NCI-H82 (cell line): ENCODE data around the gene BSDC1.
"Not testable (repeated sequence)": the region's sequence is repeated elsewhere in the genome, so short reads cannot be mapped to it uniquely, and the experiment has no call there.

Experiments
- DNase-seq: peaks from one replicate; lab custom pipeline; 2025; lab: John Stamatoyannopoulos, UW

BSDC1 gene

DNA sequence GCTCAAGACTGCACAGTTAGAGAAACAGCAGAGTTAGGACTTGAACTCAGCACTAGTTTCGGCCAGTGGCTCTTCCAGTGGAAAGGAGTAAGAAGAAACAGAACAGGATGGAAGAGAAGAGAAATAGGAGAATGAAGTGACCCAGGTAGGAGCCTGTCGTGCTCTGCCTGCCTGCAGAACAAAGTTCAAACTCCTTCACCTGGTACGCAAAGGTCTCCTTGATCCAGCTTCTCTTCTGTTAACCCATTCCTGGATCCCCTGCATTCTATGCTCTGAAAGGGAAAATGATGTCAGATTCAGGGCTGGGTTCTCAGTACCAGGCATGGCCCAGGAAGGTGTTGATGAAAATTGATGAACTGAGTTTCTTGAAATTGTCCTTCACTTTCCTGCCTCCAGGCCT, 35.8 kb downstream of the BSDC1 start:
- DNase-seq = no peak

DNA sequence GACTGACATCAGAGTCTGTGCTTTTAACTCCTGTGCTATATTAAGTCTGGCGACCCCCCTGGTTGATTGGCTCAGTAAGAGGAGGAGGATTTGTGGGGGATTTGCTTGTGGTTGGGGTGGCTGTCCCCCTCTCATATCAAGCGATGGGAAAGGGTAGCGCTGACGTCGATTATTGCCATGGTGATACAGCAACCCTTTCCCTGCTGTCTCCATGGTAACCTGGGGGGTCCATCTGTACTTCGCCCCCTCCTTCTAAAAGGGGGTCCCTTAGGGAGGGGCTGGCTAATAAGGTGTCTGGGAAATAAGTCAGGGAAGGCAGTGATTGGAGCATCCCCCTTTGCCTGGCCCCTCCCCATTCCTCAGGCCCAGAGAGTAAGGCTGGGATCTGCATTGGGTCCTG, 36.6 kb downstream of the BSDC1 start:
- DNase-seq = peak; percentile 22

DNA sequence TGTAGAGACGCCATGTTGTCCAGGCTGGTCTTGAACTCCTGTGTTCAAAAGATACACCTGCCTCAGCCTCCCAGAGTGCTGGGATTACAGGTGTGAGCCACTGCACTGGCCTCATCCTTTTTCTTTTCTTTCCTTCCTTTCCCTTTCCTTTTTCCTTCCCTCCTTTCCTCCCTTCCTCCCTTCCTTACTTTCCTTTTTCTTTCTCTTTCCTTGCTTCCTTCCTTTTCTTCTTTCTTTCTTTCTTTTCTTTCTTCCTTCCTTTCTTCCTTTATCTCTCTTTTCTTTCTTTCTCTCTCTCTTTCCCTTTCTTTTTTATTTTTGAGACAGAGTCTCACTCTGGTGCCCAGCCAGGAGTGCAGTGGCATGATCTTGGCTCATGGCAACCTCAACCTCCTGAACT, 37.8 kb downstream of the BSDC1 start:
- no peak for DNase-seq

DNA sequence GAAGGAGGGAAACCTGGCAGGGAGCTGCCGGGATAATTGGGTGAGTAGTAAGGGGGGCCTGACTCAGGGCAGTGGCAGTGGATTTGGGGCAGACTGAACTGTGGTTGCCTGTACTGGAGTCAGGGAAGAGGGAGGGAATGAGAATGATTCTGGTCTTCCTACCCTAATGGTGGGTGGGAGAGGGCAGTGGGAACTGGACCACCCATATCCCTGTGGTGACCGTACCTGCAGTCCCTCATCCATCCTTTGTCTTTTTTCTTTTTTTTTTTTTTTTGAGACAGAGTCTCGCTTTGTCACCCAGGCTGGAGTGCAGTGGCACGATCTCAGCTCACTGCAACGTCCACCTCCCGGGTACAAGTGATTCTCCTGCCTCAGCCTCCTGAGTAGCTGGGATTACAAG, 38.5 kb downstream of the BSDC1 start:
- not testable (repeated sequence) for DNase-seq

DNA sequence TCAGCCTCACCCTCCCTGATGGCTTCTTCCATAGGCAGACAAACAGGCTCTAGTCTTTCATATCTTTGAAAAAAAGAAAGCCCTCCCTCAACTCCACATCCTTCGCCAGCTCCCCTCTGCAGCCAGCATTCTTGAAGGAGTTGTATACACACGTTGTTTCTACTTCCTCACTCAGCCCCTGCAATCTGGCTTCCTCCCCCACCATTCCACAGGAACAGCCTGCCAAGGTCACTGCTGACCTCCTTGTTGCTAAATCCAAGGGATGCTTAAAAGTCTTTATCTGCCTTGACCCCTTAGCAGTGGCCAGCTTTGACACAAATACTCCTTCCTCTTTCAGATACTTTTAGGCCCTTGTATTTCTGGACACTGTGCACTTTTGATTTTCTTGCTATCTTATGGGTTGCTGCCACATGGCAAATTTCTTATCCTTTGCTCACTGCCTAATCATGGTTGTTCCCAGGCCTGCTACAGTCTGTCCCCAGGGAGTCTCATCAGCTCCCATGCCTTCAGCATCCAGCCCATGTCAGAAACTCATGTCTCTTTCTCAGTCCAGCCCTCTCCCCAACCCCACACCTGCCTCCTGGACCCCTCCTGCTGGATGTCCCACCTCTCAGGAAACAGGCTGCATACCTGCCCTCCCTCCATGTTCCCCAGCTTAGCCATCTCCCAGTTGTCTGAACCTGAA, 40.2 kb downstream of the BSDC1 start:
- DNase-seq = peak; percentile 27

DNA sequence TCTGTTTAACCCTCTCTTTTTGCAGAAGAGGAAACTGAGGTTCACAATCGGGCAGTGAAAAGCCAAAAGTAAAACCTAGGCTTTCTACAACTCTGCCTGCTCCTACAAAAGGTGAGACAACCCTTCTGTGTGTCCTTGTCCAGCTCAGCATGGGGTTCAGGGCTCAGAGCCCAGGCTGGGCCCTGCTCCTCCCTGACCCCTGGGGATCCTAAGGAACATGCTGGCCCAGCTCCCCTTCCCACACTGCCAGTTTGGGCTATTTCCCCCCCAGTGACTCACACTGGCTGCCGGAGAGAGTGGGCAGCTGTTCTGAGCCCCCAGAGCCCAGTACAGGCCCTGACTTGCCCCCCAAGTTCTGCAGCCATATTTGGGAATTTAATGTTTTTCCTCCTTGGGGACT, 40.8 kb downstream of the BSDC1 start:
- DNase-seq = no peak

DNA sequence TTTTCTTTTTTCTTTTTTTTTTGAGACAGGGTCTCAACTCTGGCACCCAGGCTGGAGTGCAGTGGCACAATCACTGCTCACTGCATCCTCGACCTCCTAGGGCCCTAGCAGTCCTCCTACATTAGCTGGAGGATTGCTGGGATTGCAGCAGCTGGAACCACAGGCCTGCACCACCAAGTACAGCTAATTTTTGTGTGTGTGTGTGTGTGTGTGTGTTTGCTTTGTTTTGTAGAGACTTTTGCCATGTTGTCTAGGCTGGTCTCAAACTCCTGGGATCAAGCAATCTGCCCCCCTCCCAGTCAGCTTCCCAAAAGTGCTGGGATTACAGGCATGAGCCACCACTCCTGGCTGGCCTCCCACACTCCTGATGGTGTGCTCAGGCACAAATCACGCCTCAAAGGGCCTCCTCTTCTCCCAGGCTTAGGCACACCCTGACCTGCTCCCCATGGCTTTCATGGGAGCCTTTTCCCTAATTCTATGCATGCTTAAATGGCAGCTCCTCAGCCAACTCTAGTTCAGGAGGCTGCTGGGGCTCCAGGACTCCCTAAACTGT, 41.3 kb downstream of the BSDC1 start:
- no peak for DNase-seq

DNA sequence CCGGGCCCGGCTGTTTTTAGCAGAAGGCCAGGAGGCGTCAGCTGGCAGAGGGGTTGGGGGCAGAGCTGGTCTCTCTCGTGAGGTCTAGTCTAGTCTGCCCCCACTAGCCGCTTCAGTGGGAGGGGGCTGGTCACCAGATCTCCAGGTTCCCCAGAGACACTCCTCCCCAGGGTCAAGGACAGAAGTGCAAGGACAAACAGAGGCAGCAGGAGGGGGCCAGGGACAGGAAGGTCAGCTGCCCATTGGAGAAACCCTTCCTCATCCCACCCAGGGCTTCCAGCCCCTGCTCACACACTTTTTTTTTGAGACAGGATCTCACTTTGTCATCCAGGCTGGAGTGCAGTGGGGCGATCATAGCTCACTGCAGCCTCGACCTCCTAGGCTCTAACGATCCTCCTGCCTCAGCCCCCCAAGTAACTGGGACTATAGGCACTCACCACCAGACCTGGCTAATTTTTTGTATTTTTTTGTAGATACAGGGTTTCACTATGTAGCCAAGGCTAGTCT, 41.9 kb downstream of the BSDC1 start:
- no peak for DNase-seq

DNA sequence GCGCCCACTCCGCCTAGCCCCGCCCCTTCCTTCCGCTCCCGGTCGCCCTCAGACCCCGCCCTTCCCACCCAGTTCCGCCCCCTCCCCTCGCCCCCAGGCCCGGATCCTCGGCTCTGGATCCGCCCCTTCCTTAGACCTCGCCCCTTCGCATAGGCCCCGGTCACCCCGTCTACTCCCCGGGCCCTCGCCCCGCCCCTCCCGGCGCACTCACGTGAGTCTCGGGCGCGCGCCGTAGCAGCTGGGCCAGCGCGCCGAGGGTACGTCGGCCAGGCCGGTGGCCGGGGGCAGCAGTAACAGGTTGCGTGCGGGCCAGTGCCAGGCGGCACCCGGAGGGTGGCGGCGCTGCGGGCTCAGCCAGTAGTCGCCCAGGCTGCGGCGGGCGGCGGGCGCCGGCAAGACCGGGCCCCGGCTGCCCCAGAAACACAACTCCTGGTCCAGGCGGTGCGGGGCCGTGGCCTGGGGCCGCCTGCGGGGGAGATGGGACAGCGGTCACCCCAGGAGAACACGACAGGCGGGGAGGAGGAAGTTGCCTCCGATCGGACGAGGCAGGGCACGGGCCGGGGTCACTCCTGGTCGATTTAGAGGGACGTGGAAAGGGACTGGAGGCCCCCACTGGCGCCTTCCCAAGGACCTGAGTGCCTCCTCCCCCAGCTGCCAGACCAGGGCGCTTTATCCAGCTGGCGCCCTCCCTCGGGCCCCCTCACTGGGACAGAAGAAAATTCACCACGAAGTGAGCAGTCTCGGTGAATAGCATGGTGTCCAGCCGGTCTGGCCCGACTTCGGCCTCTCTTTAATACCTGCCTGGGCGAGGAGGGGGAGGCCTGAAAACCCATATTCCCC, 42.6 kb downstream of the BSDC1 start:
- peak; percentile 99 for DNase-seq

DNA sequence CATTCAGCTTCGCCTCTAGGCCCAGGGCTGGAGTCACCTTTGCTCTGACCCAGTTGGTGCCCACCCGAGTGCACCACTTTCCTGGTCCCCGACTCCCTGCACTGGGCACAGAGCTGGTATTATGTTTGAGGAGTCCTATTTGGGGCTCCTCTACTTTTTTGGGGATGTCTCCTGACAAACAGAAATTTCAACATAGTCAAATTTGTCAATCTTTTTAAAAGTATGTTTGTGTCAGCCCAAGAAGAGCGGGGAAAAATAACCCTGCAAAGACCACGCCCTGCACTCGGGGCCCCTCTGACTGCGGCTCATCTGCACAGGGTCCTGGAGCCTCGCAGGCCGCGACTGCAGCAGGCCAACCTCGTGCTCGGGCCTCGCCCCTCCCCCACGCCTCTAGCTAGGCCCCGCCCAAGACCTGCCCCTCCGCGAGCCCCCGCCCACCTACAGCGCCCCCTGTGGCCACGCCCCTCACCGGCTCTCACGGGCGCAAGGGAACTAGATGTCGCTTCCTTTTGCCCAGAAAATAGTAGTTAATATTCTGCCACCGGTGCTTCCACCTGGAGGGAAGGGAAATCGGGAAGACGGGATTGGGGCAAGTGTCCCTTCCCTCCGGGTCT, 43.3 kb downstream of the BSDC1 start:
- peak; percentile 90 for DNase-seq

DNA sequence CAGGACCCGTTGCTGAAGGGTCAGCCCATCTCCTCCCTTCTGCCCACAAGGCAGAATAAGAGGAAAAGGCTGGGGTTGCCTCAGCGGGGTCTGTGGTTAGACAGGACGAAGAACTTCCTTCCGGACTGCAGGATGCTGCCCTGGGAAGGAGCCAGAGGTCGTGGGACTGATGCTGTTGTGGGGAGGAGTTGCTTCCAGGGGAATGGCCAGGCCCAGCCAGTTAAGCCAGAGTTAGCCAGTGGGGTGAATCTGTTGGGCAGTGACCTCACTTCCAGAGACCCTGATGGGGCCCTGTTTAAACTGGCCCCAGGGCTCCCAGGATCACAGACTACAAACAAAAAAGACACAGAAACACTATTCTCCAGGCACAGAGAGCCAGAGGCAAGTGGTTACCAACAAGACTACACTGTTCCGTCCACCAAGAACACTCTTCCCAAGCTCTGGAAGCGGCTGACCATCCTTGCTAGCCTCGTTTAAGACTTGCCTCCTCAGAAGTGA, 45.0 kb downstream of the BSDC1 start:
- DNase-seq = no peak

DNA sequence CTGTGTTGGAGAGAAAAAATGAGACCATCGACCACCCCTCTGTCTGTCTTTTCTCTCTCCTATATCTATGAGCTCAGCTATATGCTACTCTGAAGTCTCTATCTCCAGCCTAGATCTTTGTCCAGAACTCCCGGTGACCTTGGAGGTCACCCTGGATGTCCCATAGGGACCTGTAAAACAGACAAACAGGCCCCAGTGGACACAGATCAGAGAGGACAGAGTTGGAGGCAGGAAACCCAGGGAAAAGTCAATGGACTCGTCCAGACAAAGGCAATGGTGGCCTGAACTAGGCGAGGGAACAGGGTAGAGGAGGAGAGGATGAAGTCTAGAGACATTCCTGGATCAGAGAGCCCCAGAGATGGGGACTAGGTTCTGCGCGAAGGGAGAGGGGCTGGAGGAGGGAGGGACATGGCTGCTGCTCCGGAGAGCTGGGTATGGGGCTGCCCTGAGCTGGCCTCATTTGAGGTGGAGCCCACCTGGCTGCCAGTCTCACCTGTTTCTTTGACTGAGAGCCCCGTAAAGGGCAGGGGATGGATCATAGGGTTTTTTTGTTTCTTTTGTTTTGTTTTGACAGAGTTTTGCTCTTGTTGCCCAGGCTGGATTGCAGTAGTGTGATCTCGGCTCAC, 47.6 kb downstream of the BSDC1 start:
- no peak for DNase-seq

DNA sequence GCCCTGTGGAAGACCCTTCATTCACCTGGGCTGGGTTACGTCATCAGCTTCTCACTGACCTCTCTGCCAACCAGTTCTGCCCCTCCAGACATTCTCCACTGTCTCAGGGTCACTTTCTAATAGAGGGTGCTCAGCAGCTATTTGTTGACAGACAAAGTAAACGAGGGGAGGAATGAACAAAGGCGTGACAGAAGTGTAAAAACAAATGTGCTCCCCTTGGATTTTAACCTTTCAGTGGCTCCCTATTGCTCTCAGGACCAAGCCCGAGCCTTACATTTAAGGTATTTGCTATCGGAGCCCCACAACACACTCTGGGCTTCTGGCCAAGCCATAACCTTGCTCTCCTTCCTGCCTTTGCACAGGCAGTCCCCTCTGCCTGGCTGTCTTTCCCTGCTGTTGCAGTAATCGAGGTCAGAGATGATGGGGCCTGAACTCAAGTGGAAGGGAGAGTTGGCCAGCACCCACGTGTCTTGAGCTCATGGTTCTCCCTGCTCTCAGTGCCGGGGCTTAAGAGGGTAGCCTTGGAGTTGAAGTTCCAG, 48.9 kb downstream of the BSDC1 start:
- DNase-seq = no peak

DNA sequence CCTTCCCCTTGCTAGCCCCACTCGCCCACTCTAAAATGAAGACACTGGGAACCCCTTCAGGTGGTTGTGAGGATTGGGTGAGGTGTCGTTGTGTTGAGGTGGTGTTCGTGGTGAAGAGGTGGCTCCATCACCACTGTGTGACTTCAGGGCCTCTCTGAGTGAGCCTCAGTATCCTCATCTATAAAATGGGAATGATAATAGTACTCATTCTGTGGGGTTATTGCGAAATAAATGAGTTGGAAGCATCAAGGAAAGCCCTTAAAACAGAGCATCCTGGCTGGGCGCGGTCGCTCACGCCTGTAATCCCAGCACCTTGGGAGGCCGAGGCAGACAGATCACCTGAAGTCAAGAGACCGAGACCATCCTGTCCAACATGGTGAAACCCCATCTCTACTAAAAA, 51.5 kb downstream of the BSDC1 start:
- no peak for DNase-seq

DNA sequence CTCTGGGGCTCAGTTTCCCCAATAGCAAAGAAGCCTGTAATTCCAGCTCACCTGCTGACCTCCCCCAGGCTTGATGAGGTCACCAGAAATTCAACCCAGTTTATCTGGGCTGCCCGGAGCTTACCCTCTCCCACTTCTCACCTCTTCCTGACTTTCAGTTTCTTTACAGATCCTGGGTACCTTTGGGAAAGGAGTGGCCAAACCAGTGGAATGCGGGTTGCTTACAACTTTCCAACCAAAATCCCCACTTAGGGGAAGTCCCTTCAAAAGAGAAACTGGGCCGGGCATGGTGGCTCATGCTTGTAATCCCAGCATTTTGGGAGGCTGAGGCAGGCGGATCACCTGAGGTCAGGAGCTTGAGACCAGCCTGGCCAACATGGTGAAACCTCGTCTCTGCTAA, 52.3 kb downstream of the BSDC1 start:
- DNase-seq = no peak

DNA sequence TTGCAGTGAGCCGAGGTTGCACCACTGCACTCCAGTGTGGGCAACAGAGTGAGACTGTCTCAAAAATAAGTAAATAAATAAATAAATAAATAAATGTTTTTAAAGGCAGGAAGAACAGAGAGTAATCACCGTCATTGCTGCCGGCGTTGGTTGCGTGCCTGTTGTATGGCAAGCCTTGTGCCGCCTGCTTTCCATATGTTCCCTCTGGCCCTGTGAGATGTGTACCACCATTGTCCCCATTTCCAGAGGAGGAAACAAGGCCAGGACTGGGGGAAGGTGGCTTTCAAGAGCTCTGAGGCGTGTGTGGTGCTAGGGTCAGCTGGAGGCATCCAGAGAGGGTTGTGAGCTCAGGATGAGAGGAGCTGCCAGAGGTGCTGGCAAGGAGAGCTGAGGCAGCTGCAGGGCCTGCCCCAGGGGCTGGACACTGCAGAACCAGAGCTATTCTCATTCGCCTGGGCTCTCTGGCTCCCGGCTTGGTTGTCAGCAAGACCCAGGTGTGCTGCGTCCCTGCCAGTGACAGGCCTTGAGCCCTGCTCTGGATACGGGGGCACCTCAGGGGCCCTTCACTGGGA, 53.0 kb downstream of the BSDC1 start:
- no peak for DNase-seq

DNA sequence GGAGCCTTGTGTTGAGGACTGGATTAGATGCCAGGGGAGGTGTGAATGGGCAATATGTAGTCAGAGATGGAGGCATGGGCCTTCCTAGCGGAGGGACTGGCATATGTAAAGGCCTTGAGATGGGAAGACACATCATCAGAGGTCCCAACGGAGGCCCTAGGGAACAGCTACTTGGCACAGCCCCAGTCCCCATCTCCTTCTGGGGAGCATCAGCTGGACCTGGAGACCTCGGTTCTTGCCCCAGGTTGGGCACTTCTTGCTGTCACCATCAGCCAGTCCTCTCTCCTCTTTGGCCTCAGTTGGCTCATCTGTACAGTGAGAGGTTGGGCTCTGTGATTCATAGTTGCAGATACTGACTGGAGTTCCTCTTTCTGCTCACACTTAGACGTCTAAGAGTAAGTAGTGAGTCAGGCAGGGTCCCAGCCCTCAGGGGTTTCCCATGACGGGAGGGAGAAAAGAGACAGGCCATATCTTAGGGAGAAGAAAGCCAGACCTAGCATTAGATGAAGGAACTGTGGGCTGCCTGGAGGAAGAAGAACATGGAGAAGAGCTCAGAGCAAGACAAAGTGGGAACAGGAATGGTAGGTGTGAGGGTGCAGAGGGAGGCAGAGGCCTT, 54.8 kb downstream of the BSDC1 start:
- no peak for DNase-seq

DNA sequence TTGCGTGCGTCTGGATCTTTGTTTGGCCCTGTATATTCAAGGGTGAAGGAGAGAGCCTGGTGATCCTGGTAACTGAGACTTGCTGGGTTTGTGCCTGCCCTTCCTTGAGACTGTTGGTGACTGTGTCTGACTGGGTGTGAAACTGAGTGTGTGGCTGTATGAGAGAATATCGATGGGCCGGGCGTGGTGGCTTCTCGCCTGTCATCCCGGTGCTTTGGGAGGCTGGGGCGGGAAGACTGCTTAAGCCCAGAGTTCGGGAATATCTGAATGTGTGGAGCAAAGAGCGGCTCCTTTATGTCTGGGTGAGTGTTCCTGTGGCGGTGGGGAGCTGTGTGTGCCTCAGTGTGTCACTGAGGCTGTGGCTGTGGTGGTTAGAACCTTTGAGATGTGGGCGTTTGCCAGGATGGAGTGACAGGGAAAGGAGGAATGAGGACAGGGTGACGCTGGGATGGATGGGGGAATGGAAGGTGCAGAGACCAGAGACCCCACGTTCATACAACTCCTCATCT, 55.5 kb downstream of the BSDC1 start:
- no peak for DNase-seq

DNA sequence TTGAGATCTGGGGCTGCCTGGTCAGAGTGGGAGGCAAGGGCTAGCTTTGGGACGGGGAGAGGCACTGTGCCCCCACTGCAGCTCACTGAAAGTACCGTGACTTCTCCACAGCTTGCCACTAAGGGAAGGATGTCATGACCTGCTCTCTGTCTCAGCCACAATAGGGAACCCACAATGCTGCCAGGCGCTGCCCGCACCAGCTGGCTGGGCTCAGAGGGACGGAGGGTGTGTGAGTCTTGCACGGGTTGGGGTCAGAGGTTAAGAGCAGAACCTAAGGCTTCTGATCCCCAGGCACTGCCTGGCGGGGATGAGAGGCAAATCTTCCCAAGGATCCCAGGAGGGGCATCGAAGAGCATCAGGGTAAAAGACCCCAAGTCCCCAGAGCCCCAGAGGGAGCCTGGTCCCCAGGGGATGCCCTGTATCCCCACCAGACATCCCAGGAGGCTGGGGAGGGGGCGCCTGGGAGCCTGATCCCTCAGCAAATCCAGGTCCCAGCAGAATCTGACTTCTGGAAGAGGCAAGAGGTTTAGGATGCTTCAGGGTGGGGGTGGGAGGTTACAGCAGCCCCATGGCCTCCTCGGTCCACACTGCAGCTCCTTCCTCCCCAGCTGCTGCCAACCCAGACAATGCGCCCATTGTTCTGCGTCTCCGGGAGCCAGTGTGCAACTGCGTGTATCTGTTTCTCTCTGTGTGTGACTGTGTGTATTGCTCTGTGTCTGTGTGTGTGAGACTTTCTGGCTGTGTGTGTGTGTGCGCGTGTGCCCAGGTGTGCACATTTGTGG, 56.2 kb downstream of the BSDC1 start:
- no peak for DNase-seq
